Right hindlimb (tissue), 1 donor: ENCODE data around the gene SIK3.

ENCODE experiments used
- DNase-seq: peaks from one replicate; pipeline ENCODE4 v3.0.0-alpha.2; 2018

The SIK3 gene

DNA sequence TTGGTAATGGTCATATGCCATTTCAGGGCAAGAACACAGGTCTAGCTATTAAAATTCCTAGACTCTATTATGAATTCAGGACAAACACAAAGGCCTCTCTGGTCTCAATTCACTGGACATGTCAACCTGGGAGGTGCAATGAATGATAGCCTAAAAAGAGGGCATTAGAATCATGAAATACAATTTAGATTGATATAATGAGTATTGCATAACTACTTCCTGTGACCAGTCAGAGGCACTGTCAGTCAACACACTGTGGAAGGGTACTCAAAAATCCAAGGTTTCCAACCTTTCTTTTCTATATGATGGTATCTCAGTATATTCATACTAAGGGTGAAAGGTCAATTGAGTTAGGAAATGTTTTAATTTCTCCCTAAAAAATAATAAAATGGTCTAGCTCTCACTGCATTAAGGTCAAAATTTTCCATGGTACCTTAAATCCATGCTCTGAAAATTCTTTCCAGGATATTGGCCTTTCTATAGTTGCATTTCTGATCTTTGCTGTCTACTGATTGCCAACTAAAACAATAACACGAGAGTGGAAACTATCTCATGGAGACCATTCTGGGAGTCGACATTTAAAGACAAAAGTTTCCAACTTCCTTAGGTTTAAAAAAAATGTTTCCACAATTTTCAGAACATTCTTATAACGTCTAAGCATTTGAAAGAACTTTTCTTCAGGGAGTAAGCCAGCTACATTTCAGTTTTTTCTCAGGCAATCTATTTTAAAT, 179.1 kb downstream of the SIK3 start:
- no peak for DNase-seq

DNA sequence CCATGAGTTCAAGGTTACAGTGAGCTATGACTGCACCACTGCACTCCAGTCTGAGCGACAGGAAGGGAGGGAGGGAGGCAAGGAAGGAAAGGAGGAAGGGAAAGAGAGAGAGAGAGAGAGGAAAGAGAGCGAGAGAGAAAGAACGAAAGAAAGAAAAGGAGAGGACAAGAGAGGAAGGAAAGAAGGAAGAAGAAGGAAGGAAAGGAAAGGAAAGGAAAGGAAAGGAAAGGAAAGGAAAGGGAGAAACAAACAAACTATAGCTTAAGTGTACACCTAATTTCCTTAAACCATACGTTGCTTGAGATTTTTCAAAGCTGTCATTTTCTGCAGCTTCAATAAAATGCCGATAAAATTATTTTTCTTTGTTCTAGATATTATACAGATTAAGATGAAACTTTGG, 180.6 kb downstream of the SIK3 start:
- no peak for DNase-seq

DNA sequence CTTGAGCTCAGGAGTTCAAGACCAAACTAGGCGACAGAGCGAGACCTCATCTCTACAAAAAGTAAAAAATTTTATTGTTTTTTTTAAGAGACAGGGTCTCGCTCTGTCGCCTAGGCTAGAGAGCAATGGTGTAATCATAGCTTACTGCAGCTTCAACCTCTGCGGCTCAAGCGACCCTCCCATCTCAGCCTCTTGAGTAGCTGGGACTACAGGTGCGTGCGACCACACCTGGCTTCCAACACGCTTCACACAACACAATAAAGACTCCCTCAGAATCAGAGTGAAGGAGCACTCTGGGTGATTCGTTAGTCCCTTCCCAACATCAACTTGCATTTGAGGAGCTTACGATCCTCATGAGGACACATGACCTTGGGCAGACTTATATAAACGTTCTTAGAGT, 181.3 kb downstream of the SIK3 start:
- DNase-seq = no peak

DNA sequence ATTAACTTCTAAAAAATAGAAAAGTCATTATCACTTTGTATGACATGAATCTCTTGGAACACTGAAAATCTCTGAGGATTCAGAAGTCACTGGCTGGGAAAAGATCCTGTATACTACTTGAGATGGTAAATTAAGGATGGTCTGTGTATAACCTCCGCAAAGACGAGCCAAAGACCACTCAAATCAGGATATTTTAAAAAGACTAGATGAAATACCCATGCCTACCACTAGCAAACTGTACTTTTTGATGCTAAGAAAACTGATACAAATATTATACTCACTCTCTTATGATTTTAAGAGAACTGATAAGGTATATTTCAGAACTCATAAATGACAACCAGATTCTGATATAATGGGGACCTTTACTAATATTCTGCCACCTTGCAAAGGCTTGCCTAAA, 182.2 kb downstream of the SIK3 start:
- DNase-seq = no peak

DNA sequence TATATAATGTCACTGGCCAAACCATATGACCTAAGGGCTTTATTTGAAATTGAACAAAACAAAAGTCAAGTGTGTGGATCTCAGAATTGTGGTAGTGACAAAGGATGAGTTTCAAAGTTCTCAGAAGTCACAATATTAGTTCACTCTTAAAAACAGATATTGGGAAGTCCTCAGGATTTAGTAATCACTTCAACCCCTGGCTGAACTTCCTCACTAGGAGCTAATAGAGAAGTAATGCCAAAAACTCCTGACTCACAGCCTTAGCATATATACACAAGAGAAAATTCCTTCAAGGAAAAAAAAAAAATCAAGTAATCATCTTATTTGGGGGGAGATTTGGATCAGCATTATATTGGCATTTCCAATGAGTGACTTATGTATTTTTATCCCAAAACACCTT, 185.2 kb downstream of the SIK3 start:
- DNase-seq = no peak

DNA sequence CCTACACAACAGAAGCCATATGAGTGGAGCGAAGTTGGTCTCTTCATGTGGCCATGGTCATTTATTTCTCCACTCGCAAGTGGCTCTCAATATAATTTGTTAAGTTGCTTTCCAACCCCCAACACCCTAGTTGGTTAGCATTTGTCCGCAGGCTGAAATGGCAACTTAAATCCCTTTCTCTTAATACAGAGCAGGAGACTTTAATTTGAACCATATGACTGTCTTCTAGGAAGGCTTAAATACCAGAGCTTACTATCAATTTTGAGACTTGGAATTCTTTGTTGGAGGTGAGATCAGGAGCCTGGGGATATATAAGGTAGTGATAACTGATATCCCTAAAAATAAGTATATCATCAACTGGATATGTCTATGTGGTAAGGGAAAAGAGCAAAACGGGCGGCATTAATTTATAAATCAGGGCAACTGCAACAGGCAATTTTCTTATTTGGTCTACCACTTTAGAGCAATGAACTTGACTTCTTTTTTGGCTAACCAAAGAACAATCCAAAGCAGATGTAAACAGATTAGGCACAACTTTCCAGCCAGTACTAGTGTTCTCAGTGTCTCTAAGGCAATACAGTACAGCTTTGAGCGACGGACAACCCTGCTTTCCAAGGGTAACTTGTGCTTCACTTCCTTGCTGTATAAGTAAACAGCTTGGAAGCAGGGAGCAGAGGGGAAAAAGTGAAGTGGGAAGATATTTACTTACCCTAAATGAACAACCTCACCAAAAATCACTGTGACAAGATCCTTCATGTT, 186.1 kb downstream of the SIK3 start:
- DNase-seq = no peak

DNA sequence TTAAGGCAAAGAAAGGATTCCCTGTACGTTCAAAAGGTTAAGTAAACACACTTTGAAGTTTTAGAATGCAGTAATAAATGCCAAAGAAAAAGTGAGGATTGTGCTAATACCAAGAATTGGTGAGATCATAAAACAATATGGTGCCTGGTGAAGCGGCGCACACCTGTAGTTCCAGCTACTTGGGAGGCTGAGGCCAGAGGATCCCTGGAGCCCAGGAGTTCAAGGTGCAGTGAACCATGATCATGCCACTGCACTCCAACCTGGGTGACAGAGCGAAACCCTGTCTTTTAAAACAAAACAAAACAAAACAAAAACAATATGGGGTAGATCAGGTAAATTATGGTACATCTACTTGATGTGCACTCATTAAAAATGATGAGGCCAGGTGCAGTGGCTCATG, 187.4 kb downstream of the SIK3 start:
- DNase-seq = no peak

DNA sequence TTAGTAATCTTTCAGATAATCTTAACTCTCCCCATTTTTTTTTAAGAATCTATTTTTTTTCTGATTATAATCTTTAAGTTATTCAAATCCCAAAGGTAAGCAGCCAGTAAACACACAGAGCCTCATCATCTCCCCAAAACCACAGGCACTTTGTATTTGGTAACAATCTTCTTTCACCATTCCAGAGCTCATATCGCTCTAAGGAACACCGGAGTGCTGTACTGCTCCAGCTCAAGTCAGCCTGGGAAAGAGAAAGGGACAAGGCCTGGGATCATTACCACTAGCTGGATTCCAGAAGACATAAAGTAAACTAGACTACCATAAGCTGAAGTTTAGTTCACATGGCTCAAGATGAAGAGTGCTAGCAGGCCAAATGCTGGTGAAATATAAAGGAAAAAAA, 187.8 kb downstream of the SIK3 start:
- no peak for DNase-seq

DNA sequence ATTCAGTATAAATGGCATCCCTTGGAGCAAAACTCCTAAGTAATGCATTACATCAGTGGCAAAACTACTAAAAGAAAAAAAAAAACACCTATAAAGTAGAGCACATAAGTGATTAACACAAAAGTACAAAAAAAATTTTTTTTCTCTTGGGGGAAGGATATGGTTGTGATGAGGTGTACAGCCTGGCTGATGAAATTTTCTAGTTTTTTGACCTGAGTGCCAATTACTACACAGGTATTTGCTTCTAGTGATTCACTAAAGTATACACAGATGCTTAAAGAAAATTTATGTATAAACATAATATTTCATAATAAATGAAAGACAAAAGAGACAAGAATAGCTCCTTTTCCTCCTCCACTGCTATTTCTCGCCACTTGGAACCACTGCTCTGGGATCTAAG, 189.0 kb downstream of the SIK3 start:
- no peak for DNase-seq

DNA sequence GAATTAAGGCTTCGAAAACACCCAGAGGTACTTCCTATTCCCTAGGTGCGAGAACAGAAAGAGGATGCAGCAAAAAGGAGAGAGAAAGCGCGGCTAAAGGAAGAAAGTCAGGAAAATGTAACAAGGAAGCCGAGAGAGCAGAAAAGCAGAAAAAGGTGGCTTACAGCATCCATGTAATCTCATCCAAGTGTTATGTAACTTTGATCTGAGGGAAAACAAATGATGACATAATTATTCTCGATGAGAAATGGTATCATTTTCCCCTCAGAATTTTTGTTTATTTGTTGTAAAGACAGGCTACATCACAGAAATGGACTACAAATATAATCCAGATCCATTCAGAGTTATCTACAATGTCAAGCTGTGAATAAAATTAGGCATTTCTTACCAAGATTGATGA, 191.7 kb downstream of the SIK3 start:
- DNase-seq = no peak

DNA sequence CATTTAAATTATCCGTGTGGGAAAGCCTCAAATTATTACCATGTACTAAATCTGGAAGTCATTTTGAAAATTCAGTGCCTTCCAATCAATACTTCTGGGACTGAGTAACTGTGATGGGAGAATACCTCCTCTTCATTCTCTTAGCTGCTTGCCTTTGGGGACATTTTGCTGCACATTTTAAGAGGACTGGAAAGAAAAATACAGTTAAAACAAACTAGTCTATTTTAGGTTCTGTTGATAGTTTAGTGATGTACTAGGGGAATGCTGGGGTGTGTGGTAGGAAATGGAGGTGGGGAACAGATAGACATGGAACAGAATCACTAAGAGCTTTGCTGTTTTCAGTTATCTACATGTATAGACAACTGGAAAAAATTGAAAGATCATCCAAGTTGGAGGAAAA, 195.1 kb downstream of the SIK3 start:
- DNase-seq = no peak

DNA sequence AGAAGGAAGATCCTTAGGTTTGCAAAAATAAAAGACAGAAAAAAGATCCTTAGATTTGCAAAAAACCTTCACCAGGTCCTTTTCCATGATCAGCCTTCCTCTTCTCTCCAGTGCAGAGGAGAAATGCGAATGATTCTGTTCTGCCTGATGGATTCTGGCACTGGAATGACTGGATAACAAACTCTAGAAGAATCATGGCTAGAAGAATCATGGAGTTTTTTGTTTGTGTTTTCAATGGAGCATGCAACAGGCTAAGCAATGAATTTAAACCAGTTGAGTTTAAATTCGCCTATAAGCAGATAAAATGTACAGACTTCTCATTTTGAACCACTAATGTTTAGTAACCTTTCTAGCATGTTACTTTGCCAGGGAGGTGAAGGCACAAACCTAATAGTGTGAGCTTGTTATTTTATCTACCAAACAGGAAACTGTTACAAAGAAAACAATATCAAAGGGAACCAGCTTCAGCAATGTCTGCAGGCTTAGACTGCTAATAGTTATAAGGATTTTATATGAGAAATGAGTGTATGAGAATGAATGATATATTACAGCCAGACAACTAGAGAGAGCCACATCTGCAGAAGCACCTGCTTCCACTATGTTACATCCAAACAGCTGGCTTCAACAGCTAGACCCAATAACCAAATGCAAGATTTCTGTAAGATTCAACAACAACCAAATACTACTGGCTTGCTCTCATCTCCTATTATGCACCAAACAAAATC, 196.1 kb downstream of the SIK3 start:
- no peak for DNase-seq

DNA sequence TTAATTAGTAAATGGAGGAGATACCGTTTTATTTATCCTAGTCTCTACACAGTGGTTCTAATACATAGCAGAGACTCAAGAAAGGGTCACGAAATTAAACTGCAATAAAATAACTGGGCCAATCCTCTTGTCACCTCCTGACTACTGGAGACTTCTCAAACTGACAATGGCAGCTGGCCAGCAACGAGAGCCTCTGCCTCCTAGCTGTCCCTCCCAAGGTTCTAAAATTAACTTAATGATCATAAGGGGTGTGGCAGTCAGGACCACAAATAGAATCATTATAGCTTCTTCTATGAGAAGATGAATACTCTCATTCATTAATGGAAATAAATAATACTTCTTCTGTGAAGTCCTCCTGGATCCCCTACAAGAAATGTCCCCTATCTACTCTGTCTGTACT, 197.0 kb downstream of the SIK3 start:
- DNase-seq = no peak

DNA sequence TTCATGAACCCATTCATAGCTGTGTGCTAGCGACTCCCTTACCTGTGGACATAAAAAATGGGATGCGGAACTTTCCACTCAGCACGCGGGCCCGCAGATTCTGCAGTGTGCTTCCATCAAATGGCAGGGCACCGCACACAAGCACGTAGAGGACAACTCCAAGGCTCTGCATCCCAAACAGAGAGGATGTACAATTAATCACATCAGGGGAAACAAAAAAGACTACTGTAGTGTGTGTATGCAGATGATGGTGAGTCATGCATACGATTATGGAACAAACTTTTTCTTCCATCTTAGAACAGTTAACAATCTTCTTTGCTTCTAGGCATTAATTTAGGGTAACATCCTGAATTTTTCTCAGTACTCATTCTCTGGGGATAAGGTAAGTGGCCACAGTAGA, 202.0 kb downstream of the SIK3 start:
- DNase-seq = no peak

DNA sequence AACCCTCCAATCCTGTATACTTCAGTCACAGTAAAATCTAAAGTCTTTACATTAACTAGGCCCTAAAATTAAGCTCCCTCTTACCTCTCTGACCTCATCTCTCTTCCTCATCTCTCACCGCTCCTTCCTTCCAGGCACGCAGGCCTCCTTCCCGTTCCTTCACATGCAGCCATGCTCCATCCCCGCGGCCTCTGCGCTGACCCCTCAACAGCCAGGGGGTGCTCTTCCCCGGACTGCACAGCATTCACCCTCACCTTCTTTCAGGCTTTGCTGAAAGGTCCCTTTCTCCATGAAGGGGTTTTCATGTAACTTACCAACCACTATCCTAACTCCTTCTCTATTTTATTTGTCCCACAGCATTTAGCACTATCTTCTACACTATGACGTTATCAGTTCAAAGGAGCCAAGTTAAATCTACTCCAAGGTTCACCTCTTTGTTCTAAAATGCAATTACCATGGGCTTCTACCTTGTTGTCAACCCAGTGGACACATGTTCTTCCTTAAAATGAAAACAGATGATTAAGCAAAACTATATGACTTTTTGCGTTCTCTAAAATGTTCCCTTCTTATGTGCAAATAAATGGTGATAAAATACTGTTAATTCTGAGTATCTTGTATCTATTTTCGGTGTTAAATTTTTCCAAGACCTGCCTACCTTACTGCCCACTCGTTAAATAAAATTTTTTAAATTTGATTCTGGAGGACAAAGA, 203.0 kb downstream of the SIK3 start:
- DNase-seq = no peak

DNA sequence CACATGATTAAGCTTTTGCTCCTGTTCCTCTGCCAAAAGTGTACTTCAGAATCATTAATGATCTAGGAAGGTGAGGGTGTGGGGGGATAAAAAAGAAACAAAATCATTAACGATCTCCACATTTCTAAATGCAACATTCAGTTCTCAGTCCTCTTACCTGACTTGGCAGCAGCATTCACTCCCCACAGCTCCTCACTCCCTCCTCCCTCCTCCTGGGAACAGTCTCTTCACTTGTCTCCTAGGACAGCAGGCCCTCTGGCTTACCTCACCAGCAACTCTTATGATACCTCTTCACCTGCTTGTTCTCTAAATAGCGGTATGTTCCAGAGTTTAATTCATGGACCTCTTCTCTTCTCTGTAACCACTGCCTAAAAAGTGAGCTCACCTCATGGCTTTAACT, 204.3 kb downstream of the SIK3 start:
- no peak for DNase-seq

DNA sequence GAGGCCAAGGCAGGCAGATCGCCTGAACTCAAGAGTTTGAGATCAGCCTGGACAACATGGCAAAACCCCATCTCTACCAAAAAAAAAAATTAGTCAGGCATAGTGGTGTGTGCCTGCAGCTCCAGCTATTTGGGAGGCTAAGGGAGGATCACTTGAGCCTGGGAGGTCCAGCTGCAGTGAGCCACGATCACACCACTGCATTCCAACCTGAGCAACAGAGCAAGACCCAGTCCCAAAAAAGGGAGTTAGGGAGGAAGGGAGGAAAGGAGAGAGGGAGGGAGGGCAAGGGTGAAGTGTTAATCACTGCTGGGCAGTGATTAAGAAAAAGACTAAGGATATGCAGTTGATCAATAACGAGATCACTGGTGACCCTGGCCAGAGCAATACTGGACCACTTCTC, 204.8 kb downstream of the SIK3 start:
- no peak for DNase-seq

DNA sequence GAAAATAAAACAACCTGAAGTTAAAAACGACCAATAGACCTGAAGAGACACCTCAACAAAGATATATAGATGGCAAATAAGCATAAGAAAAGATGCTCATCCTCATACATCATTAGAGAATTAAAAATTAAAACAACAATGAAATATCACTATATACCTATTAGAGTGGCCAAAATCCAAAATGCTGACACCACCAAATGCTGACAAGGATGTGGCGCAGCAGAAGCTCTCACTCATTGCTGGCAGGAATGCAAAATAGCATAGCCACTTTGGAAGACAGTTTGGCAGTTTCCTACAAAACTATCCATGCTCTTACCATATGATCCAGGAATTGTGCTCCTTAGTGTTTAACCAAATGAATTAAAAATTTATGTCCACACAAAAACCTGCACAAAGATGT, 205.9 kb downstream of the SIK3 start:
- no peak for DNase-seq

DNA sequence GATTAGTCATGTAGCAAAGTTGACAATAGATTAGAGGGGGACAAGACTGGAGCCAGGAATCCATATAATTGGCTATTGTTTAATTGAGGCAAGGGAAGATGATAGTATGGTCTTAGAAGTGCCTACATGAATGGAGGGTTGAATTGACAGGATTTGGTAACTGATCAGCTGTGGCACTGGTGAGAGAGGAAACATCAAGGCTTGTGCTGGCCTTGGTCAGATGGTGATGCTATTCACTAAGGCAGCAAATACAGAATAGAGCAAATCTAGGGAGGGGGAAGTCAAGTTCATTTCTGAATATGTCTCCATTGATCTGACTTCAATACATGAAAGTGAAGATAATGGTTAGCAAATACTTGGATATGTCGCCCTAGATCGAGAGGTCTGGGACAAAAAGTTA, 206.5 kb downstream of the SIK3 start:
- DNase-seq = no peak

DNA sequence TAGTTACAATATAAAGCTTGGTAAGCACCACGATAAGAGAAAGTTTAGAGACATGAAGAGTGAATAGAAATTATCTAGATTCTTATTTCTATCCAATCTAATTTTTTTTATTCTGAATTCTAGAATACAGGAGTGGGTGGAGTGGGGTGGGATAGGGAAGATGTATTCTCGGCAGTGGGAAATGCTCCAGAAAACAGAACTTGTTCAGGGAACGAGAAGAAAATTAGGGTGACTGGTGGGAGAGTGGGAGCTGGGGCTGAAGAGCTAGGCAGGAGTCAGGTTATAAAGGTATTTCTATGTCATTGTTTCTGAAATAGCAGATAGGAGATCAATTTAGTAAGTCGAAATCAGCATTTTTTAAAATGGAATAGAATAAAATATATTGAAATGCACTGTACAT, 207.6 kb downstream of the SIK3 start:
- no peak for DNase-seq

DNA sequence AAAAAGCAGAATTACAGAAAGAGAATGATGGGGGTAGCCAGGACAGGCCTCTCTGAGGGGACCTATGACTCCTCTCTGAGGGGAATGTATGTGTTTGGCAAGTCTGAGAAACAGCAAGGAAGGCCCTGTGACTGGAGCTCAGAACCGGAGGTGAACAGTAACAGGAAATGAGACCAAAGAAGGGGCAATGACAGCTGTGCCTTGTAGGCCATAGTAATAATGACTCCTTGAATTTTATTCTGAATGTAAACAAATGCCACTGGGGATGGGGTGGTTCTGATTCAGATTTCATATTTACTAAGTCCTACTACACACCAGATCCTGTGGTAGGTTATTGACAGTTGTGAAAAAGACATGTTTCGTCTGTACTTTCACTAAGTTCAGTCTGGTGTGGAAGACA, 208.0 kb downstream of the SIK3 start:
- no peak for DNase-seq

DNA sequence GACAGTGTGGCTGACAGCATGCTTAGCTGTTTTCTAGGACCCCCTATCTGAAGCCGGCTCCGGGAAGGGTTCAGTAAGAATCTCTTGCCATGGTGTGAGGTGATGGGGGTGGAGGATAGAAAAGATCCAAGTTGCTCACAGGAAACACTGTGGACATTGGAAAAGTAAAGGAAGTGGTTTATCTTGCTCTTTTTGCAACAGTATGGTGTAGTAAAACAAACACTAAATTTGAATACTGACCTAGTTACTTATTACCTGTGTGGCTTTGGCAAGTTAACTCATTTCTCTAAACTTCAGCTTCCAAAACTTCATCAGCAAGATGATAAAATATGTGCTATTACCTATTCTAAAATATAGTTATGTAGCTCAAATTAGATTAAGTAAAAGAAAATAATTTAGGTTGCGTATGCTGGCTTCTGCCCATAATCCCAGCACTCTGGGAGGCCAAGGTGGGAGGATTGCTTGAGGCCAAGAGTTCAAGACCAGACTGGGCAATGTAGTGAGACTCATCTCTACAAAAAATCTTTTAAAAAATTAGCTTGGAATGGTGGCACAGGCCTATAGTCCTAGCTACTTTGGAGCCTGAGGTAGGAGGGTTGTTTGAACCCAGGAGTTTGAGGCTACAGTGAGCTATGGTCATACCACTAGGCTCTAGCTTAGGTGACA, 209.2 kb downstream of the SIK3 start:
- DNase-seq = no peak

DNA sequence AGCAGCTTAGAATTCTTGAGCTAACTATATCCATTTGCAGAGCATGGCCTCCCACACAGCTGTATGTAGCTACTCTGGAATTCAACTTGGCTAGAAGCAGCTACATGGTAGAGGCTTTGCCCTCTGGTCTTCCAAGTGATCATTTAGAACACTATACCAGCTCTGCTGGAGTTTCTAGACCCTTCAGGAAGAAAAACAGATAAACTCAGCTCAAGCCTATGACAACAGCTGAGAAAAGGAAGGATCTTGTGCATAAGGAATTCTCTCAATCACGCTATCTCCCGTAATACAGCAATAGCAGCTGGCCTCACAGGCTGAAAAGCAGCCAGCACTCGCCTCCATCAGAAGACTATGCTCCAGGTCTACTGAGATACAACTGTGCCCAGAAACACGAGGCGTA, 210.2 kb downstream of the SIK3 start:
- peak; percentile 49 for DNase-seq
